H1 (cell line): ENCODE measurements around the gene ADA. TPM values are rescaled to one million over a fixed set of nuclear protein-coding genes. Genes with fewer than 3 reads are reported as not detected.

Source experiments
- CTCF ChIA-PET: fragments of 300-600 bp; sonication (Branson Sonifier 250); formaldehyde crosslinking; loops from one replicate; lab custom pipeline; 2021; ENCODE audit not compliant: partially characterized antibody; lab: Charles Lee
- POLR2A ChIA-PET: fragments of 300-600 bp; sonication (Branson Sonifier 250); formaldehyde crosslinking; loops from one replicate; lab custom pipeline; 2021; ENCODE audit warnings: inconsistent platforms; ENCODE audit not compliant: partially characterized antibody; lab: Charles Lee
- DNase-seq, 2 experiments: peaks; one replicate each; pipeline versions ENCODE4 v3.0.0 to v3.0.0-alpha.2; 2010 to 2022; ENCODE audit warnings: low spot score in 2 of 2, low read depth in 1 of 2, mixed read lengths in 1 of 2
- FAIRE-seq: peaks from 2 replicates; lab custom pipeline; 2011; peaks lifted over from hg19 to GRCh38; lab: Jason Lieb, UNC
- H2AFZ ChIP-seq: 2 replicates; pipeline ENCODE4 v1.8.1; 2012; ENCODE audit warnings: low read length, inconsistent platforms
- H2AK5ac ChIP-seq: 2 replicates; pipeline ENCODE4 v1.6.1; 2013; ENCODE audit warnings: low read depth, low read length
- H2BK120ac ChIP-seq: replicated peaks from 2 replicates; pipeline ENCODE3; 2013; ENCODE audit warnings: low read depth, low read length, inconsistent platforms
- H2BK12ac ChIP-seq: 2 replicates; pipeline ENCODE4 v1.6.1; 2013; ENCODE audit warnings: low read depth, low read length
- H2BK15ac ChIP-seq: 2 replicates; pipeline ENCODE4 v1.6.1; 2013; ENCODE audit warnings: low read length
- H2BK20ac ChIP-seq: 2 replicates; pipeline ENCODE4 v1.6.1; 2013; ENCODE audit warnings: low read length
- H2BK5ac ChIP-seq: 2 replicates; pipeline ENCODE4 v1.6.1; 2013; ENCODE audit warnings: low read depth, low read length
- H3K14ac ChIP-seq: 2 replicates; pipeline ENCODE4 v1.6.1; 2013; ENCODE audit warnings: inconsistent platforms; ENCODE audit not compliant: insufficient read length
- H3K18ac ChIP-seq: 2 replicates; pipeline ENCODE4 v1.6.1; 2013; ENCODE audit warnings: low read length; ENCODE audit errors: extremely low read depth
- H3K23ac ChIP-seq: 2 replicates; pipeline ENCODE4 v1.6.1; 2013; ENCODE audit warnings: inconsistent platforms; ENCODE audit not compliant: insufficient read length
- H3K23me2 ChIP-seq: 2 replicates; pipeline ENCODE4 v1.6.1; 2013; ENCODE audit warnings: low read depth, low read length
- H3K27ac ChIP-seq: 2 replicates; pipeline ENCODE4 v1.6.1; 2011; ENCODE audit warnings: low read depth, low read length, inconsistent platforms
- H3K27me3 ChIP-seq, 4 experiments: replicated peaks in 1 of 4; 1 replicate in 1 of 4; 2 replicates in 3 of 4; pipeline versions ENCODE4 v1.6.1 to v1.8.1; 2011 to 2013; ENCODE audit warnings: low read length in 3 of 4, mild to moderate bottlenecking in 3 of 4, inconsistent platforms in 2 of 4, mixed read lengths in 2 of 4, moderate library complexity in 1 of 4; ENCODE audit not compliant: control insufficient read depth in 3 of 4, insufficient read depth in 3 of 4; ENCODE audit errors: extremely low read depth in 1 of 4
- H3K36me3 ChIP-seq, 4 experiments: 2 replicates each; pipeline versions ENCODE4 v1.6.1 to v1.8.1; 2011 to 2013; ENCODE audit warnings: mild to moderate bottlenecking in 4 of 4, low read length in 3 of 4, moderate library complexity in 2 of 4, control low read depth in 1 of 4, inconsistent platforms in 1 of 4; ENCODE audit not compliant: insufficient read depth in 4 of 4, control insufficient read depth in 2 of 4
- H3K4ac ChIP-seq: replicated peaks from 2 replicates; pipeline ENCODE3; 2013; ENCODE audit warnings: low read length, low read depth, mixed read lengths, inconsistent platforms; ENCODE audit not compliant: insufficient read length
- H3K4me1 ChIP-seq, 4 experiments: replicated peaks in 1 of 4; 1 replicate in 1 of 4; 2 replicates in 3 of 4; pipeline versions ENCODE4 v1.6.1 to v1.8.1; 2011 to 2013; ENCODE audit warnings: low read length in 3 of 4, inconsistent platforms in 2 of 4, mixed read lengths in 1 of 4; ENCODE audit not compliant: insufficient read depth in 4 of 4, control insufficient read depth in 3 of 4
- H3K4me2 ChIP-seq, 2 experiments: 2 replicates each; pipeline versions ENCODE4 v1.6.1 to v1.8.1; 2011 to 2013; ENCODE audit warnings: low read depth in 2 of 2, low read length in 2 of 2, control low read depth in 1 of 2, inconsistent platforms in 1 of 2, mild to moderate bottlenecking in 1 of 2; ENCODE audit not compliant: insufficient read depth in 1 of 2
- H3K4me3 ChIP-seq, 4 experiments: fragments of 200-600, 300-600 bp in 1 of 4; sonication (generic), shearing (Covaris generic), sonication (Bioruptor Twin) in 1 of 4; 2 replicates each; pipeline versions ENCODE4 v1.5.1 to v1.8.1; 2011 to 2016; ENCODE audit warnings: low read length in 4 of 4, low read depth in 3 of 4, control low read depth in 2 of 4, inconsistent platforms in 2 of 4, mild to moderate bottlenecking in 2 of 4, mixed read lengths in 1 of 4, moderate library complexity in 1 of 4; ENCODE audit not compliant: insufficient read depth in 2 of 4; ENCODE audit errors: extremely low read depth in 1 of 4
- H3K56ac ChIP-seq: replicated peaks from 2 replicates; pipeline ENCODE3; 2013; ENCODE audit warnings: low read depth, mild to moderate bottlenecking, mixed read lengths, low read length, inconsistent platforms; ENCODE audit not compliant: insufficient read length
- H3K79me1 ChIP-seq: 2 replicates; pipeline ENCODE4 v1.6.1; 2013; ENCODE audit warnings: low read depth, low read length, control low read depth
- H3K79me2 ChIP-seq, 2 experiments: 2 replicates each; pipeline versions ENCODE4 v1.6.1 to v1.8.1; 2012 to 2013; ENCODE audit warnings: low read length in 2 of 2, mild to moderate bottlenecking in 2 of 2, inconsistent platforms in 1 of 2; ENCODE audit not compliant: insufficient read depth in 2 of 2, control insufficient read depth in 1 of 2
- H3K9ac ChIP-seq, 4 experiments: replicated peaks in 1 of 4; 1 replicate in 1 of 4; 2 replicates in 3 of 4; pipeline versions ENCODE4 v1.6.1 to v1.8.1; 2011 to 2013; ENCODE audit warnings: low read depth in 3 of 4, low read length in 3 of 4, control low read depth in 2 of 4, mild to moderate bottlenecking in 2 of 4, moderate library complexity in 2 of 4, inconsistent platforms in 1 of 4; ENCODE audit errors: extremely low read depth in 1 of 4
- H3K9me3 ChIP-seq, 2 experiments: 2 replicates each; pipeline versions ENCODE4 v1.6.1 to v1.8.1; 2012 to 2013; ENCODE audit warnings: mild to moderate bottlenecking in 2 of 2, moderate library complexity in 2 of 2, control low read depth in 1 of 2, inconsistent platforms in 1 of 2, low read depth in 1 of 2, low read length in 1 of 2, mixed read lengths in 1 of 2; ENCODE audit not compliant: insufficient read depth in 2 of 2
- H4K20me1 ChIP-seq, 2 experiments: replicated peaks in 1 of 2; 2 replicates each; pipeline versions ENCODE3 to v1.8.1; 2011 to 2013; ENCODE audit warnings: inconsistent platforms in 2 of 2, low read length in 2 of 2, mild to moderate bottlenecking in 1 of 2; ENCODE audit not compliant: insufficient read depth in 2 of 2, control insufficient read depth in 1 of 2
- H4K5ac ChIP-seq: 2 replicates; pipeline ENCODE4 v1.6.1; 2013; ENCODE audit warnings: low read length, low read depth, mixed read lengths, inconsistent platforms; ENCODE audit not compliant: insufficient read length
- H4K8ac ChIP-seq: 2 replicates; pipeline ENCODE4 v1.8.0; 2013; ENCODE audit warnings: mild to moderate bottlenecking, moderate library complexity, low read length, inconsistent platforms; ENCODE audit not compliant: insufficient read depth; ENCODE audit errors: extremely low read depth
- H4K91ac ChIP-seq: replicated peaks from 2 replicates; pipeline ENCODE3; 2013; ENCODE audit warnings: low read length, mixed read lengths, inconsistent platforms; ENCODE audit not compliant: insufficient read length
- CBX5 ChIP-seq: fragments of 300-800, 300-1000 bp; sonication (generic); IDR thresholded peaks from 2 replicates; pipeline ENCODE4 v1.7.1; 2016; ENCODE audit warnings: antibody characterized with exemption, low read length, low read depth
- CBX8 ChIP-seq: fragments of 300-800, 300-1000 bp; sonication (generic); IDR thresholded peaks from 2 replicates; pipeline ENCODE4 v1.7.1; 2016; ENCODE audit warnings: low read depth, low read length, borderline replicate concordance
- JUND ChIP-seq: IDR thresholded peaks from 2 replicates; pipeline ENCODE4 v1.6.1; 2011; ENCODE audit warnings: mild to moderate bottlenecking, improper control_type of control experiment, low read length
- MAFK ChIP-seq: IDR thresholded peaks from 2 replicates; pipeline ENCODE4 v1.6.1; 2012; ENCODE audit warnings: low read depth, mild to moderate bottlenecking, improper control_type of control experiment, low read length
- RXRA ChIP-seq: IDR thresholded peaks from 2 replicates; pipeline ENCODE4 v1.6.1; 2011; ENCODE audit warnings: low read depth, mild to moderate bottlenecking, low read length, moderate library complexity; ENCODE audit not compliant: insufficient read depth
- WGBS, 2 experiments: shearing (Covaris generic) in 1 of 2; methylation state at CpG; one replicate each; pipeline versions ENCODE4 v1.1.6 to v1.1.7; 2013 to 2015; ENCODE audit warnings: low lambda C conversion rate in 2 of 2, mixed read lengths in 2 of 2, inconsistent platforms in 1 of 2, low coverage in 1 of 2, missing lambda C conversion rate in 1 of 2; ENCODE audit not compliant: insufficient replicate concordance in 2 of 2, insufficient coverage in 1 of 2, insufficient read length in 1 of 2; ENCODE audit errors: extremely low coverage in 1 of 2, missing lambda C conversion rate in 1 of 2; 5-methylcytosine and 5-hydroxymethylcytosine counted together
- polyA plus RNA-seq, 7 experiments: library from polyadenylated mRNA; depleted of rRNA in 3 of 7; stranded (reverse) in 5 of 7; unstranded in 2 of 7; fragments of >200 nt in 5 of 7; fragments of 200-250 nt in 2 of 7; gene quantifications; 1 replicate in 5 of 7; 2 replicates in 1 of 7; 4 replicates in 1 of 7; pipeline versions ENCODE4 v1.2.1 to v1.2.3, GENCODE V29; 2011 to 2013; ENCODE audit warnings: missing spikeins in 2 of 7, mixed read lengths in 2 of 7
- total RNA-seq: library from RNA; stranded (reverse); fragmentation: NEBNext Ultra II Directional; extraction: Animal tissue kit (Norgen Biotek cat#: 25700); gene quantifications from 2 replicates; pipeline ENCODE4 v1.2.1, GENCODE V29; 2021

The ADA gene
- total and polyA plus RNA-seq, 2 of the 8 experiments (the other 6 are each of a cell fraction or from before 2014, with no cell fraction given), result 19.9 to 32.8 TPM

DNA sequence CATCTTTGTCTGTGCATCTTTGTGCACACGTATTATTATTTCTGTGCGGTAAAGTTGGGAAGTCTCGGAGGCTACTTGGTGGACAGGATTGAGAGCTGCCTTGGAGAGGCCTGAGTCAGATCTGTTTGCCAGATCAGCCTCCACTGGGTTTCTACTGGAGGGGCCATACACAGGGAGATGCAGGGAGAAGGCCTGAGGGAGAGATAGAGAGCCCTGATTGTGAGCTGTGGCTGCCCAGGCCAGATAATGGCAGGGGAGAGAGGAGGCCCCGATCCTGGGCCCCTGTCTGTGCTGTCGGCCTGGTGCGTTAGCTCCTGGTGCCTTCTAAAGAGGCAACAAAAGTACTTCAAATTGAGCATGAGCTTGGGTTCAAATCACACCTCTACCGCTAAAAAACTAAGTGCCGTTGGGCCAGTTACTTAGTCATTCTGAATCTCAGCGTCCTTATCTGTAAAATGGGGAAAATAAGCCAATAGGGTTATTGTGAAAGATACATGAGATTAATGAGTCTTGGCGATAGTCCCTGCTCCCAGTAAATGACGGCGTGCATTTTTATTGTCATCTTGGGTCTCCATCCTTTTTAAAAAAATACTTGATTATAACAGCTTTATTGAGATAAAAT lies 27.6 kb upstream of the ADA start:
- H3K9me3 ChIP-seq, result no peaks in the 10 kb centered on the region
- peaks cover 0 to 2% (median 0%) of the 10 kb centered on the region in 4 experiments; a peak in 1 of 7 replicates for H3K4me1 ChIP-seq
- no peaks in the 10 kb centered on the region; the same call in 1 of the 2 replicates for H3K23me2 ChIP-seq
- TF ChIP-seq RXRA, result no peak
- TF ChIP-seq MAFK, result no peak
- TF ChIP-seq JUND, result no peak
- no peak for TF ChIP-seq CBX8
- no peak for TF ChIP-seq CBX5
- no peak overlapping the region for H2BK15ac ChIP-seq
- no peak overlapping the region for H3K56ac ChIP-seq
- H2BK20ac ChIP-seq, result no peak overlapping the region; the same call in 1 of the 2 replicates
- no peaks in the 10 kb centered on the region for H4K20me1 ChIP-seq
- ChIA-PET POLR2A (no interaction called here), CTCF (interaction anchor here (0.7 to 9.0 kb wide), 8 partner anchors 36 to 612 kb away, joined by 3 to 146 read pairs (median 3); no protein-coding TSS in a partner anchor)
- peak overlapping the region; percentile 18; the same call in 1 of the 2 replicates for H2AFZ ChIP-seq
- H3K27ac ChIP-seq, result no peak overlapping the region
- H4K8ac ChIP-seq, result no peak overlapping the region
- no peak overlapping the region for H2AK5ac ChIP-seq
- H3K4me2 ChIP-seq, result no peak overlapping the region
- H3K4me3 ChIP-seq, result no peak overlapping the region
- no peaks in the 10 kb centered on the region for H3K79me2 ChIP-seq
- no peak overlapping the region for H3K18ac ChIP-seq
- H3K4ac ChIP-seq, result no peak overlapping the region
- H3K27me3 ChIP-seq, result no peaks in the 10 kb centered on the region
- H3K14ac ChIP-seq, result no peak overlapping the region
- H3K79me1 ChIP-seq, result no peaks in the 10 kb centered on the region
- 94% methylated on average over 12 of the region's 12 CpGs; no CpG with 5 or more reads in 1 of the 2 experiments for WGBS, 2 experiments
- peak overlapping the region; percentile 90; the same call in 1 of the 2 replicates for H2BK5ac ChIP-seq
- no peak overlapping the region for H2BK120ac ChIP-seq
- DNase-seq, result no peak
- no peak overlapping the region for H4K5ac ChIP-seq
- no peak overlapping the region for H3K9ac ChIP-seq
- no peak for FAIRE-seq
- H2BK12ac ChIP-seq, result no peak overlapping the region
- no peak overlapping the region for H4K91ac ChIP-seq
- H3K23ac ChIP-seq, result no peak overlapping the region
- H3K36me3 ChIP-seq, result no peaks in the 10 kb centered on the region
